Activated CD8-positive, alpha-beta memory T cell treated with anti-CD3 and anti-CD28 coated beads, Interleukin-2, amount 50 U/mL, for 4 hours (primary cell): ENCODE measurements around the gene TIMM50.
A peak's percentile ranks its signal among the peaks of the same experiment; 100 is the strongest.
"Not testable (repeated sequence)": the region's sequence is repeated elsewhere in the genome, so short reads cannot be mapped to it uniquely, and the experiment has no call there.

Experiments
- DNase-seq: peaks from one replicate; pipeline ENCODE4 v3.0.0-alpha.2; 2020

TIMM50 gene

DNA sequence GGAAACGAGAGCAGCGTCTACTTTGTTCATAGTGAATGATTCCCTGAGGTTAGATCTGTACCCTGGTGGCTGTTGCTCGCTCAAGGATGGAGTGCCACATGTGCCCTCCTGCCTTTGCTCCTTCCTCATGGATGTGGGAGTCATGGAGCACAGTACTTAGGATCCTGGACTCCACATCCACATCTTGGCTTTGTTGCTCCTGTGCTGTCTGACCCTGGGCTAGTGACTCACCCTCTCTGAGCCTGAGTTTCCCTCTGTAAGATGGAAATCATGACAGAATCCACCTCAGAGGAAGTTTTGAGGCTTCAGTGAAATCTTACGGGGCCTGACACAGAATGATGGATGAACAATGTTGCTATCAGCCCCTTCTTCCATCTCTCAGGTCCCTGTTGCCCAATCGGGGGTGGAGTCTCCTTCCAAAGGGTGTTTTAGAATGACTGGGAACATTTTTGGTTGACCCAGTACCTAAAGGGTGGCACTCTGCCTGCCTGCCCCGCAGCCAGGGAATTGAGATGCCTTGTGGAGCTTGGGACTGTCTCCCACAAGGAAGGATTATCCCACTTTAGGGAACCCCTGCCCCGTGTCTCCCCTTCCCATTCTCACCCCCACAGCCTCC, 9.8 kb upstream of the TIMM50 start:
- no peak for DNase-seq

DNA sequence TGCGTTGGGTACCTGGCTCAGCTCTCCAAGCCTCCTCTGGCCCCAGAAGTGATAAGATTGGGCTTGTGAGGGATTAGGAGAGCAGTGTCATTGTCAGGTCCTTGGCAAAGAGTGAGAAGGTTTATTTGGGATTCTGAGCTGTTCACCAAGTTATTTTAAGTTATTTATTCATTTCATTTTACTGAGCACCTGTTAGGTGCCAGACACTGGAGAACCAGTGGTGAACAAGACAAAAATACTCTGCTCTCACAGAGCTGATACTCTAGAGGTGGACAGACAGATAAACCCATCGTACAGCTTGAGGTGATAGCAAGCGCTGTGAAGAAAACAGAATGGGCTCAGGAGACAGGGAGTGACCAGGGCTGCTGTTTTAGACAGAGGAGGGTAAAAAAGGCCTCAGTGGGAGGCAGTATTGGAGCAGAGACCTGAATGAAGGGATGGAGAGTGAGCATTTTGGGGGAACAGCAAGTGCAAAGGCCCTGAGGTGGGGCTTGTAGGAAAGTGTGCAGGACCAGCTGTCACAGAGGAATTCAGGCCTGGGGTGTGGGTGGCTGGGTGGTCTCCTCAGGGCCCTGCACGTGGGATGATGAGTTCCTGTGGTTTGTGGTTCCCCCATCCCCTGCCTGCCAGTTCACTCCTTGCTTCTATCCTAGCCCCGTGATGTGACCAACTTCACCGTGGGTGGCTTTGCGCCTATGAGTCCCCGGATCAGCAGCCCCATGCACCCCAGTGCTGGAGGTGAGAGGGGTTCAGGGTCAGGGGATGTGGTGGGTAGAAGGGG, 8.7 kb upstream of the TIMM50 start:
- no peak for DNase-seq

DNA sequence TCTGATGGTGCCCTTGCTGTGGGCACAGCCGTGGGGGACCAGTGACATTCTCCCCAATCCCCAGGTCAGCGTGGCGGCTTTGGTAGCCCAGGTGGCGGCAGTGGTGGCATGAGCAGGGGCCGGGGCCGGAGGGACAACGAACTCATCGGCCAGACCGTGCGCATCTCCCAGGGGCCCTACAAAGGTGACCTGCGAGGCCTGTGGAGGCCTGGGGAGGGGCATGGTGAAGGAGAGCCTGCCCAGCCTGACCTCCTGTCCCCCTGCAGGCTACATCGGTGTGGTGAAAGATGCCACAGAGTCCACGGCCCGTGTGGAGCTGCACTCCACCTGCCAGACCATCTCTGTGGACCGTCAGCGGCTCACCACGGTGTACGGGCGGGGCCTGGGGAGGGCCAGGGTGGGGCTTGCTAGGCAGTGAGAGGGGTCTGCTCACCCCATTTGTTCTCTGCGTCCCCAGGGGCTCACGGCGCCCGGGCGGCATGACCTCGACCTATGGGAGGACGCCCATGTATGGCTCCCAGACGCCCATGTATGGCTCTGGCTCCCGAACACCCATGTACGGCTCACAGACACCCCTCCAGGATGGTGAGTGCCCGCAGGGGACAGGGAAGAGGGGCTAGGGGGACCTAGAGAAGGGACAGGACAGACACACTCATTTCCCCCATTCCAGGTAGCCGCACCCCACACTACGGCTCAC, 7.7 kb upstream of the TIMM50 start:
- DNase-seq, result no peak

DNA sequence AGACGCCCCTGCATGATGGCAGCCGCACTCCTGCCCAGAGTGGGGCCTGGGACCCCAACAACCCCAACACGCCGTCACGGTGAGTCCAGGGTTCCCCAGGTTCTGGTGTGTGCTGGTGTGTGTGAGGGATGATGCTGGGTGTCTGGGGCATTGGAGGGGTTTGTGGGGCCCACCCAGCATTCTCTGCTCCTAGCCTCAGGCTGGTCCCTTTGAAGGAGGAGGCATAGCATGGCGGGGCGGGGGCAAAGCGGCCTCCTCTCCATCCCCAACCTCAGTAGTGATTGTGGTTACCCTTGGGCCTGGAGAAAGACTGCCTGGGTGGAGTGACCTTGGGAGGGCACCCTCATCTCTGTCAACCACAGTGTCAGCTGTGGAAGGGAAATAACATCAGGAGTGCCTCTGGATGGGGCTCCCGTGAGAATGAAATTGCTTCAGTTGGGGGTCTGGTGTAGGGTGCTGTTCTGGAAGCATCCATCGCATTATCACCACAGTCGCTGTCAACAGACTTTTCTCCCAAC, 7.1 kb upstream of the TIMM50 start:
- no peak for DNase-seq

DNA sequence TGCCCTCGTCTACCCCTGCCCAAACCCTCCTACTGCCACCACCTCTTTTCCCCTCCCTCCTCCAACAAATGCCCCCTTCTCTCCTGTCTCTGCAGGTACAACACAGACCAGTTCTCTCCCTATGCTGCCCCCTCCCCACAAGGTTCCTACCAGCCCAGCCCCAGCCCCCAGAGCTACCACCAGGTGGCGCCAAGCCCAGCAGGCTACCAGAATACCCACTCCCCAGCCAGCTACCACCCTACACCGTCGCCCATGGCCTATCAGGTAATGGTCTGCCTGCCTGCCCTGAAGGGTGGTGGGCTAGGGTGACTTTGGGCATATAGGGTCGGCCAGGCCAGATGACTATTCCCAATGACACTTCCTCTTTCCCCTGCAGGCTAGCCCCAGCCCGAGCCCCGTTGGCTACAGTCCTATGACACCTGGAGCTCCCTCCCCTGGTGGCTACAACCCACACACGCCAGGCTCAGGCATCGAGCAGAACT, 6.5 kb upstream of the TIMM50 start:
- peak; percentile 76 for DNase-seq

DNA sequence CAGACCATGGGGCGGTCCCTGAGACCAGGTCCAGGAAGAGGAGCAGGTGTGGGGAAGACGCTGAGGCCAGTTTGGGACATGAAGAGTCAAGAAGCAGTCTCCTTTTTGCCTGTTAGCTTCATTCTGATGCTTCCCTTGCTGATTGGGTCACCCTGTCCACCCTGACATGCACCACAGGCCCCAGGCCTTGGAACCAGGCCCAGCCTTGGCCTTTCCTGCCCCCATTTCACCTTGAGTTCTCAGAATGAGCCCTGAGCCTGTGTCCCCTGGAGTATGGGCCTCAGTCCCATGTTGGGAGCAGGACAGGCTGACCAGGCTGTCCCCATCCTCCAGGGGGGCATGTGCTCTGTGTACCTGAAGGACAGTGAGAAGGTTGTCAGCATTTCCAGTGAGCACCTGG, 4.9 kb upstream of the TIMM50 start:
- DNase-seq, result no peak

DNA sequence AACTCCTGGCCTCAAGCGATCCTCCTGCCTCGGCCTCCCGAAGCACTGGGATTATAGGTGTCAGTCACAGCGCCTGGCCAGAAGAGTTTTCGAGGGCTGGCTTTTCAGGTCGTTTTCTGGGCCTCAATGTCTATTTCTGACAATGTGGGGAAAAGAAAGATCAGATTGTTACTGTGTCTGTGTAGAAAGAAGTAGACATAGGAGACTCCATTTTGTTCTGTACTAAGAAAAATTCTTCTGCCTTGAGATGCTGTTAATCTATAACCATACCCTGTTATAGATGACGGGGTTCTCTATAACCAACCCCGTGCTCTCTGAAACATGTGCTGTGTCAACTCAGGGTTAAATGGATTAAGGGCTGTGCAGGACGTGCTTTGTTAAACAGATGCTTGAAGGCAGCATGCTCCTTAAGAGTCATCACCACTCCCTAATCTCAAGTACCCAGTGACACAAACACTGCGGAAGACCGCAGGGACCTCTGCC, 1.3 kb upstream of the TIMM50 start:
- DNase-seq, result not testable (repeated sequence)

DNA sequence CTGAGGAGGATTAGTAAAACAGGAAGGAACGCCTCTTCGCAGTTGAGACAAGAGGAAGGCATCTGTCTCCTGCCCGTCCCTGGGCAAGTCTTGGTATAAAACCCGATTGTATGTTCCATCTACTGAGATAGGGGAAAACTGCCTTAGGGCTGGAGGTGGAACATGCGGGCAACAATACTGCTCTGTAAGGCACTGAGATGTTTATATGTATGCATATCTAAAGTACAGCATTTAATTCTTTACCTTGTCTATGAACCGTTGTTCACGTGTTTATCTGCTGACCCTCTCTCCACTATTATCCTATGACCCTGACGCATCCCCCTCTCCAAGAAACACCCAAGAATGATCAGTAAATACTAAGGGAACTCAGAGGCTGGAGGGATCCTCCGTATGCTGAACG, 722 bp upstream of the TIMM50 start:
- DNase-seq, result no peak

DNA sequence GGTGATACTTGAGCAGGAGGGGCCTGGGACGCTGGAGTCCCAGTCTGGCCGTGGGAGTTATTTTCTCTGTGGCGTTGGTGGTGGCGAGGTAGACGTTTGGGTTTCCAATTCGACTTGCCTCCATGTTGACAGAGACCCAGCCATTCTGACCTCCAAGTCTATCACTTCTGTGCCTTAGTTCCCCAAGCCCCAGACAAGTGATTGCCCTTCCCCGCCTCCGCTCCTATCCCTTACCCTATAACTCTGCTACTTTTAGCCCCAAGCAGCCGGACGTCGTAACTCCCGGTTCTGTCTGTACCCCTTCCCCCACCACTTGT, 549 bp downstream of the TIMM50 start:
- DNase-seq, result no peak

DNA sequence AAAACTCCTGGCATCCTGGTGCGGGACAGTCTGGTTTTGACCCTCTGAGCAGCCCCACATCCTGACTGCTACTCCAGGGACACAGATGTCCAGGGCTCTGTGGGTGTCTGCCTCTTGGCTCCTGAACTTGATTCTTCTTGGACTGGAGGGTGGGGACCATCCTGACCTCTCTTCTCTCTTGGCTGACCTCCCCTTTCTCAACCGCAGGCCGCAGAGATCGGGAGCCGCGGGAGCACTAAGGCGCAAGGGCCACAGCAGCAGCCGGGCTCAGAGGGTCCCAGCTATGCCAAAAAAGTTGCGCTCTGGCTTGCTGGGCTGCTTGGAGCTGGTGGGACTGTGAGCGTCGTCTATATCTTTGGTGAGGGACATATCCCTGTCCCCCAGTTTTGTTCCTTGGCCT, 1.0 kb downstream of the TIMM50 start:
- DNase-seq, result no peak

DNA sequence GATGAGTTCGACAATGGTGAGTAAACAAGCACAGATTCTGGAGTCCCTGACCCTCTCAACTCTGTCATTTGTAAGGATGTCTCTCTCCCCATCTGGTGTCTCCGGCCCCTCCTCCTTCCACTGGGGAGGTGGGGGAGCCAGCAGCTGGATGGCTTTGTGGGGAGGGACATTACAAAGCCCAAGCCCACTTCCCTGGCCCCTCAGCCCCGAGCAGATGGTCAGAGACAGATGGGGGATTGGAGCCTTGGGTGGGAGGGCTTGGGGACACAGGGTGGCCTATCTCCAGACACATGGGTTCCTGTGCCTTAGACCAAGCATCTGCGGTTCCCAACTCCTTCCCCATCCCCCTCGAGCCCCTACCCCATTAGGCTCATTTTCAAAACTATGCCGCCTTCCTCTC, 2.5 kb downstream of the TIMM50 start:
- no peak for DNase-seq

DNA sequence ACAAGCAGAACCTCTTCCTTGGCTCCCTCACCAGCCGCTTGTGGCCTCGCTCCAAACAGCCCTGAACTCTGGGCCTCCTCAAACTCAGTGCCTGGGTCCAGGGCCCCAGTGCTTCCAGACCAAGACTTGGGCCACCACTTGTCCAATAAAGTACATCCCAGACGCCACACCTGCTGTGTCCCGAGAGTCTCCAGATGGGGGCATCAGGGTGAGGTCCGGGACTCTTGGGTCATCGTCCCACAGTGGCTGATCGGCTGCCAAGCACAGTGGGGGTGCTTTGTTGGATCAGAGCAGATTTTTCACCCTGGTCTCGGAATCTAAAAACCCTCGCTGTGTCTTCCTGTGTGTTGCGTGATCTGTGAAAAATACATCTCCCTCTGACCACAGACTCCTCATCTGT, 9.1 kb downstream of the TIMM50 start:
- no peak for DNase-seq

DNA sequence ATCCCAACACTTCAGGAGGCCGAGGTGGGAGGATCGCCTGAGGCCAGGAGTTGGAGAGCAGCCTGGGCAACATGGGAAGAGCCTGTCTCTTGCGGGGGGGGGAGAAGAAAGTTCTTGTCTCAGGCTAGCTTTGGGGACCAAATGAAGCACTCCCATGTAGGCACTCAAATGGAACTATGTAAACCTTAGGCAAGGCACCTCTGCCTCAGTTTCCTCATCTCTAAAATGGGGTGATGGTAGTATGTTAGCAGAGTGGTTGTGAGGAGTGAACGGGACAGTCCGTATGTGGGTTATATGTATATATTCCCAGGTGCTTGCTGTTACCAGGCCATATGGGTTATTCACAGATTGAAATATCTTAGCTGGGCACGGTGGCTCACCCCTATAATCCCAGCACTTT, 11.6 kb downstream of the TIMM50 start:
- DNase-seq, result no peak

DNA sequence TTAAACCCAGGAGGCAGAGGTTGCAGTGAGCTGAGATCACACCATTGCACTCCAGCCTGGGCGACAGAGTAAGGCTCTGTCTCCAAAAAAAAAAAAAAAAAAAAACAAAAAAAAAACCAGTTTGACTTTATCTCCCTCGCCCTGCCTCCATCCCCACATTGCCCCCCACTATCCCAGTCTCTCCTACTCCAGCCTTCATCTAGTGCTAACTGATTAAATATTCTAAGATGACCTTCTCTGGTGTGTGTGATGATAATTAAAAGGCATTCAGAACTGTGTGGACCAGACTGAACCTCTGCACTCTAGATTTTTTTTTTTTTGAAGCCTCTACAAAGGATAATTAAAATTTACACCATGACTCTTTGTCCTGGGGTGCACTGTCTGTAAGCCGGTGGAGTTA, 12.2 kb downstream of the TIMM50 start:
- DNase-seq, result no peak

DNA sequence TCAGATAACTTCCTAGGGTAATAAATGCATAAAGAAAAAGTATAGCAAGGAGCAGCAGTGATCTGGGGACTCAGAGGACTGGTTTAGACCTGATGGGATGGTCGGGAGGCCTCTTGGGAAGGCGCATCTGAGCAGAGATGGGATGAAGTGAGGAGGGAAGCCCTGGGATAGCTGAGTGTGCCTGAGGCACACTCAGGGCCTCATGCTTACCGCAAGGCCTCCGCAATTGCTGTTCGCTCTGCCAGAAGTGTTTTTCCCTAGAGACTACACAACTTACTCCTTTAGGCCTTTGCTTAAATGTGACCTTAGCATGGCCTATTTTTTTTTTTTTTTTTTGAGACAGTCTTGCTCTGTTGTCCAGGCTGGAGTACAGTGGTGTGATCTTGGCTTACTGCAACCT, 14.0 kb downstream of the TIMM50 start:
- DNase-seq, result no peak

DNA sequence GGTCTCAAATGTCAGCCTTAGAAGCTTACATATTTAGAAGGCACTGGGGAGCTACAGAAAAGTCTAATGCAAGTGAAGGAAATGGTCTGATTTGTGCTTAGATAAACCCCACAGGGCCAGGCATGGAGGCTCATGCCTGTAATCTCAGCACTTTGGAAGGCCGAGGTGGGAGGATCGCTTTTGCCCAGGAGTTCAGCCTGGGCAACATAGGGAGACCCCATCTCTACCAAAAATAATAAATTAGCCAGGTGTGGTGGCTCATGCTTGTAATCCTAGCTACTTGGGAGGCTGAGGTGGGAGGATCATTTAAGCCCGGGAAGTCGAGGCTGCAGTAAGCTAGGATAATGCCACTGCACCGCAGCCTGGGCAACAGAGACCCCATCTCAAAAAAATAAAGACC, 15.4 kb downstream of the TIMM50 start:
- DNase-seq, result no peak

DNA sequence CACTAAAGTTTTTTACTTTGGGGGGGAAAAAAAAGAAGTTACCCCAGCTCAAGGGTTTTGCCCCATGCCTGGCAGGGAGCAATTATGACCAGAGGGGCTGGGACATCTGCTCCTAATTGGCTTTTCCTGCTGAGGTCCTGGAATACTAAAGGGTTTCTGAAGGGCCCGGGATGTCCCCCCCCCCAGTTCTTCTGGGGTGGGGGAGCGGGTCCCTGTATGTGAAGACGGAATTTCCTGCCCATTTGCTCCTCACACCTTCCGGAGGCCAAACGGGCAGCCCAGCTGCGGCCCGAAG, 17.0 kb downstream of the TIMM50 start:
- DNase-seq, result no peak

DNA sequence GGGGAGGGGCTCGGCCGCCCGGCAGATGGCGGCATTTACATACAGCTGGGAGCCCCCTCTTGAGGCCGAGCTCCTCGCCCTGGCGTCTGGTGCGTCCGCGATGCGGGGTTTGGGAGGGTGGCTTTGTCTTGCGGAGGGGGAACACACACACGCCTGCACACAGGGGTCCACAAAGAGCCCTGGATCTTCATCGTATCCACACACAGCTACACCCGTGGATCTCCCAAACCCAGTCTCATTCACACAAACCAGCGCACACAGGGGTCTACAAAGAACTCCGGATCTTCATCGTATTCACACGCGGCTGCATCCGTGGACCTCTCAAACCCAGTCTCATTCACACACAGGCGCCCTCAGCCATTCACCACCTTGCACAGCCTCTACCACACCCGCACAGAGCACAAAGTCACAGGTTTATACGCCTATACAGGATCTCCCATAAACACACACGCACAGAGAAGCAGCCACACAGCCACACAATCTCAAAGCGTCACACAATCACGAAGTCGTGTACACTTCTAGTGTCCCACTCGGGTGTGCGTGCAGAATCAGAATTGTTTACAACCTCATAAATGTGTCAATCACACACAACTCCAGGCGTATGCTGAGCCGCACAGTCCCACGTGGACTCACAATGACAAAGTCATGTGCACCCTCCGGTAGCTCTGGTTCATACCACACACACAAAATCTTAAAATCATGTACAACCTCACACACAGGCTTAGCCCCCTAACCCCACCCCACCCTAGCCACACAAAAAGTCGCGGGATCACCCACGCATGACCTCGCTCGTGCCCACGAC, 17.6 kb downstream of the TIMM50 start:
- no peak for DNase-seq

DNA sequence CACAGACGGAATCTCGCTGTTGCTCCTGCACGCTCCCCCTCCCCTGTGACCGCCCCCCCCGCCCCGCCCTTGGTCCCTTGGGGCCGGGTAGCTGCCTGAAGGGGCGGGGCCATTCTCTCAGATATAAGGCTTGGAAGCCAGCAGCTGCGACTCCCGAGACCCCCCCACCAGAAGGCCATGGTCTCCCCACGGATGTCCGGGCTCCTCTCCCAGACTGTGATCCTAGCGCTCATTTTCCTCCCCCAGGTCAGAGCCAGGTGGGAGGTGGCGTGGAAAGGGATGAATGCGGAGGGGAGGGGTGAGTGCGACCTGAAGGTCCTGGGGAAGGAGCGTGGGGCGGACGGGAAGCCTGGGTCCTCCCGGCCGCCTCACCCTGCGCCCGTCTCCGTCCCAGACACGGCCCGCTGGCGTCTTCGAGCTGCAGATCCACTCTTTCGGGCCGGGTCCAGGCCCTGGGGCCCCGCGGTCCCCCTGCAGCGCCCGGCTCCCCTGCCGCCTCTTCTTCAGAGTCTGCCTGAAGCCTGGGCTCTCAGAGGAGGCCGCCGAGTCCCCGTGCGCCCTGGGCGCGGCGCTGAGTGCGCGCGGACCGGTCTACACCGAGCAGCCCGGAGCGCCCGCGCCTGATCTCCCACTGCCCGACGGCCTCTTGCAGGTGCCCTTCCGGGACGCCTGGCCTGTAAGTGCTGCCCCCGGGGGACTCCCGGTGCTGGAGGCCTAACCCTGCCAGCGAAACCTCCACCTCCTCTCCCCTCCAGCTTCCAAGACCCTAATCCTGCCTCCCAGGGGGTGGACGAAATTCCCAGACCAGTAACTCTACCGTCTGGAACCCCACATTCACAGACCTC, 18.4 kb downstream of the TIMM50 start, which contains the start of gene DLL3:
Gene DLL3 (plus strand): TSS at position 150 of the 845 bp plus-strand sequence. CDS start 28 bp downstream, at position 178.
- DNase-seq, result no peak

DNA sequence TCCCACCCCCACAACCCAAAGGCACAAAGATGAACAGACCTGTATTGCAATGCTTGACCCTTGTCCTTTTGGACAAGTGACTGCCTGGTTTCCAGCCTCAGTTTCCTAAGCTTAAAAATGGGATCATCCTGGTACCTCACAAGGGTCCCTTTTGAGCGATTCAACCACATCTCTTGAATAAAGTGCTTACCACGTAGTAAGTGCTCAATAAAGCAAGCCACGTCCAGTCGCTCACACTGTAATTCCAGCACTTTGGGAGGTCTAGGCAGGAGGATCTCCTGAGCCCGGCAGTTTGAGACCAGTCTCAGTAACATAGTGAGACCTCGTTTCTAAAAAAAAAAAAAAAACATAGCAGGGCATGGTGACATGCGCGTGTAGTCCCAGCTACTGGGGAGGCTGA, 19.3 kb downstream of the TIMM50 start:
- no peak for DNase-seq

DNA sequence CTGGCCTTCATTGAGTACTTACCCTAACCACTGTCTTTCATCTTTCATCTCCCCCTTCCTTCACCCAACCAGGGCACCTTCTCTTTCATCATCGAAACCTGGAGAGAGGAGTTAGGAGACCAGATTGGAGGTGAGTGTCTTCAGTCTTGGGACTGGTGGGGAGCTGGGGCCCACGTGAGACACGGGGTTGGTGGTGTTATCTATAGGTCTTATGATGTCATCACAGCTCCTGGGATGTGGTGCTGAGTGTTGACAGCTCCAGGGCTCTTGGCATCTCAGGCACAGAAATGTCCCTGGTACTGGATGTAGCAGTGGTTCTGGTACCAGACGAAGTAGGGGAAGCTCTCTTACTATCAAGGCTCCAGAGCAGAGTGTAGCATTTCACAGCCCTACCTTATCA, 19.9 kb downstream of the TIMM50 start:
- DNase-seq, result no peak

DNA sequence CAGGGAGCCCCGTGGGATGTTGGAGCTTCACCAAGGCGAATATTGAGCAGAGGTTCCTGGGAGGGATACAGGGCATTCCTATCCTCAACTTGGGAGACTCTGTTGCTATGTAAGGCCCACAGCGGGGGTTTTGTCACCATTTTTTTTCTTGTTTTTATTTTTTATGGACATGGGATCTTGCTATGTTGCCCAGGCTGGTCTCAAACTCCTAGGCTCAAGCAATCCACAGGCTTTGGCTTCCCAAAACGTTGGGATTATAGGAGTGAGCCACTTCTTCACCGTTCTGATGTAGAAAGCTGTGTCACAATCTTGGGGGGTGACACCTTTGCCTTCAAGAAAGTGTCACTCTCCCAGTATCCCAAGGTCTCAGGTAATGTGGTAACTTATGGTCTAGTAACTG, 20.7 kb downstream of the TIMM50 start:
- DNase-seq, result no peak
